Neural crest cell (in vitro differentiated cells): ENCODE measurements around the gene CAB39. TPM values are rescaled to one million over a fixed set of nuclear protein-coding genes. Genes with fewer than 3 reads are reported as not detected.

Source experiments
- DNase-seq: peaks from one replicate; pipeline ENCODE4 v3.0.0; 2021; ENCODE audit warnings: low read depth, mixed read lengths, low spot score
- H3K27ac Mint-ChIP-seq: one replicate; pipeline ENCODE4 v1.8.0; 2021; ENCODE audit warnings: mild to moderate bottlenecking, mixed read lengths; ENCODE audit not compliant: unreplicated experiment
- H3K27me3 Mint-ChIP-seq: 2 replicates; pipeline ENCODE4 v1.8.0; 2021; ENCODE audit warnings: low read depth, mild to moderate bottlenecking, mixed read lengths
- H3K36me3 Mint-ChIP-seq: 2 replicates; pipeline ENCODE4 v1.8.0; 2021; ENCODE audit warnings: low read depth, mild to moderate bottlenecking, mixed read lengths
- H3K4me1 Mint-ChIP-seq: 2 replicates; pipeline ENCODE4 v1.8.0; 2021; ENCODE audit warnings: mixed read lengths
- H3K4me3 Mint-ChIP-seq: one replicate; pipeline ENCODE4 v1.8.0; 2021; ENCODE audit warnings: mild to moderate bottlenecking, mixed read lengths
- H3K9me3 Mint-ChIP-seq: 2 replicates; pipeline ENCODE4 v1.8.0; 2021; ENCODE audit warnings: mixed read lengths
- total RNA-seq: library from RNA; stranded (reverse); gene quantifications from 2 replicates; pipeline ENCODE4 v1.2.1, GENCODE V29; 2021
- TF ChIP-seq, protein P1 (sequence below): fragments of 200-600 bp; sonication (generic); conservative IDR thresholded peaks from 2 replicates; pipeline ENCODE4 v1.5.0; 2021; ENCODE audit warnings: antibody characterized with exemption, mild to moderate bottlenecking

Gene CAB39
- total RNA-seq, 1 donor from 2014 or later = 40.6 TPM

DNA sequence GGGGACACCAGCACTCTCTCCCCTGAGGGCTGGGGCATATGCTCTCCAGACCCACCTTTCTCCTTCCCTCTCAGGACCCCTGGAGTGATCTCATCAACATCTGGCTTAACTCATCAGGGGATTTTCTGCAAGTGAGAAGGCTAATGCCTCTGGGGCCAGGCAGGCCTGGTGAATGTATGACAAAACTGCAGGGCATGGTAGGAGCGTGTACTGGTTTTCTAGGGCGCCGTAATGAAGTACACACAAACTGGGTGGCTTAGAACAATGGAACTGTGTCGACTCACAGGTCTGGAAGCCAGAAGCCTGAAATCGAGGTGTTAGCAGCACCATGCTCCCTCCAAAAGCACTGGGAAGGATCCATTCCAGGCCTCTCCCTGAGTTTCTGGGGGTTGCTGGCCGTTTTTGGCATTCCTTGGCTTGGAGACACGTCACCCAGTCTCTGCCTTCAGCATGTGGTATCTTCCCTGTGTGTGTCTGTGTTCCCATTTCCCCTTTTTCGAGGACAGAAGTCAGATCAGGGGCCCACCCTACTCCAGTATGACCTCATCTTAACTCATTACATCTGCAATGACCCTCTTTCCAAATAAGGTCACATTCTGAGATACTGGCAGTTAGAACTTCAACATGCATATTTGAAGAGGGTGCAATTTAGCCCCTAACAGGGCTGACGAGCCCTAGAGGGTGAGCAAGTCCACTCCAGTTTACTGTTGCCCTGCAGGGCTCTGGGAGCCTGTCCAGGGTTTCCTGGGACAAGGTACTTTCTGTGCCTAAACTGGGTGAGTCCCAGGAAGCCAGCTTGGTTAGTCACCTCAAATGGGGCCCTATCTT is 45.5 kb upstream of the CAB39 start:
- no peak overlapping the region for H3K4me3 Mint-ChIP-seq
- peaks cover 76% of the 10 kb centered on the region for H3K27me3 Mint-ChIP-seq
- H3K9me3 Mint-ChIP-seq = no peaks in the 10 kb centered on the region
- TF ChIP-seq, protein P1, sequence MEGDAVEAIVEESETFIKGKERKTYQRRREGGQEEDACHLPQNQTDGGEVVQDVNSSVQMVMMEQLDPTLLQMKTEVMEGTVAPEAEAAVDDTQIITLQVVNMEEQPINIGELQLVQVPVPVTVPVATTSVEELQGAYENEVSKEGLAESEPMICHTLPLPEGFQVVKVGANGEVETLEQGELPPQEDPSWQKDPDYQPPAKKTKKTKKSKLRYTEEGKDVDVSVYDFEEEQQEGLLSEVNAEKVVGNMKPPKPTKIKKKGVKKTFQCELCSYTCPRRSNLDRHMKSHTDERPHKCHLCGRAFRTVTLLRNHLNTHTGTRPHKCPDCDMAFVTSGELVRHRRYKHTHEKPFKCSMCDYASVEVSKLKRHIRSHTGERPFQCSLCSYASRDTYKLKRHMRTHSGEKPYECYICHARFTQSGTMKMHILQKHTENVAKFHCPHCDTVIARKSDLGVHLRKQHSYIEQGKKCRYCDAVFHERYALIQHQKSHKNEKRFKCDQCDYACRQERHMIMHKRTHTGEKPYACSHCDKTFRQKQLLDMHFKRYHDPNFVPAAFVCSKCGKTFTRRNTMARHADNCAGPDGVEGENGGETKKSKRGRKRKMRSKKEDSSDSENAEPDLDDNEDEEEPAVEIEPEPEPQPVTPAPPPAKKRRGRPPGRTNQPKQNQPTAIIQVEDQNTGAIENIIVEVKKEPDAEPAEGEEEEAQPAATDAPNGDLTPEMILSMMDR = no peak
- no peak for DNase-seq
- no peaks in the 10 kb centered on the region for H3K36me3 Mint-ChIP-seq
- peaks cover 7% of the 10 kb centered on the region for H3K4me1 Mint-ChIP-seq
- H3K27ac Mint-ChIP-seq = no peak overlapping the region

DNA sequence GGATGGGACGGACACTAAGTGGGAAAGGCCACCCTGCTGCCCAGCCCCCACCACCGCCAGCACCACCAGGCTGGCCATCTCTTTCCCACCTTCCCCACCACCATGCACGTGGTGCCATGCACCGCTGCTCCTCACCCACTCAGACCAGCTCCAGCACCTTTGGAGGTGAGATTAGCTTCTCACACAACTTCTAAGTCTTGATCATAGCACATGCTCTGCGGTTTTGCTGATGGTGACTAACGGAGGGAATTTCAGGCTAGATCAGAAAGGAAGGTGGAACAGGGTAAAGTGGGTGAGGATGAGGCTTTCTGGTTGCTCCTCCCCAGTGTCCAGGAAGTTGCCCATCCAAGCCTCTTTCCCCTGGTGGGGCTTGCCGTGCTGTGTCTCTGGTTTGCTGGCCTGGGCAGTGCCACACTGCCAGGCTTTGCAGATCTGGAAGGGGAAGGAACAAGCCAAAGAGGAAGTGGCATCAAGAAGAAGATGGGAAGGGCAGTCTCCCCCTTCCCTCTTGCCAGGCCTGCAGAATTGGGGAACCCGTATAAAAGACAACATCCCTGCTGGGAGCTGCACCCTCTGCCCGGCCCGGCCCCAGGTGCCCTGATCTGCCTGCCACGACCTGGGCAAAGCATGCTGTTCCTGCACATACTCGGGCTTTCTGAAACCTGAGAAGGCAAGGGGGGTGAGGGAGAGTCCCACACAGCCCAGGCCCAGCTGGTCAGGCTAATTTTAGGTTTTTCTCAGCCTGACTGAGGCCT is 44.3 kb upstream of the CAB39 start:
- Mint-ChIP-seq H3K36me3 (no peaks in the 10 kb centered on the region), H3K27ac (no peak overlapping the region), H3K4me1 (peaks cover 12% of the 10 kb centered on the region), H3K4me3 (no peak overlapping the region), H3K9me3 (no peaks in the 10 kb centered on the region), H3K27me3 (peaks cover 76% of the 10 kb centered on the region)
- DNase-seq = no peak
- TF ChIP-seq, protein P1 = no peak

DNA sequence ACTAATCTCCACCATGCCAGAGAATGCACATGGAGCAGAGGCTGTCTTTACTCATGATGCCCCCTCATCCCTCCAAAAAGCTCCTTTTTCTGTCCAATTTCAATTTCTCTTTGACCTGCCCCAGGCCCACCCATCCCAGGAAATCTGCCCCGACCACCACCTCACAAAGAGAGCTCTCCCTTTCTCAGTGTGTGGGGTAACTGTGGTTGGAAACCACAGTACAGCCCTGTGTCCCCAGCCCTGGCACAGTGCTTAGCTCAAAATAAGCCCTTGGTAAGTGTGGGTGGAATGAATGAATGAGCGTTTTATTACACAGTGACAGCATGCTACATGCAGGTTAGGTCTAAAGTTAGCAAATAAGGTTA is 43.7 kb upstream of the CAB39 start:
- no peak for DNase-seq
- TF ChIP-seq, protein P1 = no peak
- Mint-ChIP-seq H3K27ac (peak overlapping the region; percentile 72), H3K9me3 (no peaks in the 10 kb centered on the region), H3K36me3 (no peaks in the 10 kb centered on the region), H3K4me1 (peaks cover 14% of the 10 kb centered on the region), H3K4me3 (no peak overlapping the region), H3K27me3 (peaks cover 70% of the 10 kb centered on the region)

DNA sequence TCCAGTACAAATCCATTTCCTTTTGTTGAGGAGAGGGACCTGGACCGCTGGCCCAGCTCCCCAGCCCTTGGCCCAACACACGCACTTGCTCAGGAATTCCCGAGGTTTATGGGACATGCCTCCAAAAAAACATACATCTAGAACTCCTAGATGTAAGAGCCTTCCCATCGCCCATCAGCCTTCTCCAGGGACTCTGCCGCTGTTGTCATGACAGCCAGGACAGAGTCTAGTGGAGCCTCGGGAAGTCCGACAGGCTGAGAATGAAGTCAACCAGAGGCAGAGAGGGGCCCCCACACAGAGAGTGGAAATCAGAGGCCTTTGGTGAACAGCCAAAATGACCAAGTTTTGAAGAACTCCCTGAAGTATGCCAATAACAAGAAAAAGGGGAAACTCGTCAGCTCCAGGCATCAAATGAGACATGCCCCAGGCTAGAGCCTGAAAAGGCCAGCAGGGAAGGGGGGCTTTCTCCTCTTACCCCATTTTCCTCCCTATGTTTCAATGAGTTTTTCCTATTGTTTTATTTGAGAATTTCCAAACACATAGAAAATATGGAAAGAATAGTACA is 43.2 kb upstream of the CAB39 start:
- no peak overlapping the region for H3K27ac Mint-ChIP-seq
- H3K9me3 Mint-ChIP-seq = no peaks in the 10 kb centered on the region
- peaks cover 16% of the 10 kb centered on the region for H3K4me1 Mint-ChIP-seq
- H3K4me3 Mint-ChIP-seq = no peak overlapping the region
- H3K36me3 Mint-ChIP-seq = no peaks in the 10 kb centered on the region
- H3K27me3 Mint-ChIP-seq = peaks cover 68% of the 10 kb centered on the region
- TF ChIP-seq, protein P1 = no peak
- no peak for DNase-seq

DNA sequence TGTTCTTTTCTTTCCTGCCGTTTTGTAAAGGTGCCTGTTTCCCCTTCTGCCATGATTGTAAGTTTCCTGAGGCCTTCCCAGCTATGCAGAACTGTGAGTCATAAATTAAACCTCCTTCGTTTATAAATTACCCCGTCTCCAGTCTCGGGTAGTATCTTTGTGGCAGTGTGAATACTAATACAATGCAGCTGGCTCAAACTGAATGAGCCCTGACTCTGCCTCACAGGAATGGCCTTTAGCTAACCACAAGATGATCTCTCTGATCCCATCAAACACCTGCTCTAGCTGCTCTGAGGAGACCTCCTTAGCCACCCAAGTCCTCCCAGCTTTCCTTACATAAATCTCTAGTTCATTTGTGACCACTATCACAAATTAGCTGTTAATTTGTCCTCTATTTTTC is 41.5 kb upstream of the CAB39 start:
- no peaks in the 10 kb centered on the region for H3K9me3 Mint-ChIP-seq
- peaks cover 64% of the 10 kb centered on the region for H3K27me3 Mint-ChIP-seq
- H3K4me3 Mint-ChIP-seq = no peak overlapping the region
- TF ChIP-seq, protein P1 = no peak
- H3K27ac Mint-ChIP-seq = no peak overlapping the region
- H3K36me3 Mint-ChIP-seq = no peaks in the 10 kb centered on the region
- H3K4me1 Mint-ChIP-seq = peaks cover 16% of the 10 kb centered on the region
- no peak for DNase-seq
